ENCODE results near the gene PRKG1. TPM values are rescaled to one million over a fixed set of nuclear protein-coding genes. Genes with fewer than 3 reads are reported as not detected.

PRKG1 gene
- total and polyA plus RNA-seq, 2 experiments from 2014 or later = 10.7 to 21.8 TPM

DNA sequence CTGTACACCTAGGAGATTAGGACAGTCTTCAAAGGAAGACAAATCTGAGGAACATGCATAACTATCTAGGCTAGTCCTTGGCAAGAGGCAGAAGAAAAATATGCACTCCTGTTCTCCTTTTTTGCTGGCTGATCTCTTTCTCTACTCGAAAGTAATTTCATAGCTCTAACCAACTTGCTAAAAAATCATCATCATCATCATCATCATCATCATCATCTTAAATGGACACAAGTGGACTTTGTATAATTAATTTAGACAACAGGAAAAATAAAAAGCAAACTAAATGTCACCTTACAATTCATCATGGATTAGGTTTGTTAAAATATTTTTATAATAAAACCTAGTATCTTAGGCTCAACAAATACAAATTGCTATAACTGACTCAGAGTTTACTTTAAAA lies 1192.6 kb downstream of the PRKG1 start:
- H3K27ac ChIP-seq = no peak overlapping the region
- 93 to 98% methylated on average over 1 of the region's 1 CpG for WGBS, 2 experiments (ENCODE audit: low coverage in 1 of 2, low lambda C conversion rate in 2 of 2, missing lambda C conversion rate in 2 of 2)
- no peaks in the 10 kb centered on the region for H3K79me2 ChIP-seq (ENCODE audit: insufficient read depth)
- TF ChIP-seq EZH2 (IDR thresholded peaks at IDR 0.05; ENCODE audit: insufficient read depth, poor library complexity, severe bottlenecking) (no peak), EZH2phosphoT487 (IDR thresholded peaks at IDR 0.05; ENCODE audit: insufficient read depth, low read depth) (no peak)
- H3K9me3 ChIP-seq (ENCODE audit: low read depth) = no peaks in the 10 kb centered on the region
- H2AFZ ChIP-seq = no peak overlapping the region
- no peak overlapping the region for H3K4me2 ChIP-seq (ENCODE audit: unreplicated experiment)
- H3K9me2 ChIP-seq (ENCODE audit: insufficient read depth) = no peaks in the 10 kb centered on the region
- H3F3A ChIP-seq (ENCODE audit: insufficient read depth) = no peaks in the 10 kb centered on the region
- in situ Hi-C loops (cut with MboI) = no loop called here
- DNase-seq = no peak
- H3K4me1 ChIP-seq (ENCODE audit: insufficient read depth) = no peaks in the 10 kb centered on the region
- H3K9ac ChIP-seq = no peak overlapping the region
- no peaks in the 10 kb centered on the region for H3K27me3 ChIP-seq (replicated peaks; ENCODE audit: insufficient read depth)
- no peaks in the 10 kb centered on the region for H4K20me1 ChIP-seq (ENCODE audit: insufficient read depth)
- H3K4me3 ChIP-seq = no peak overlapping the region
- H3K36me3 ChIP-seq (ENCODE audit: low read depth) = no peaks in the 10 kb centered on the region; the same call in 1 of the 2 replicates

DNA sequence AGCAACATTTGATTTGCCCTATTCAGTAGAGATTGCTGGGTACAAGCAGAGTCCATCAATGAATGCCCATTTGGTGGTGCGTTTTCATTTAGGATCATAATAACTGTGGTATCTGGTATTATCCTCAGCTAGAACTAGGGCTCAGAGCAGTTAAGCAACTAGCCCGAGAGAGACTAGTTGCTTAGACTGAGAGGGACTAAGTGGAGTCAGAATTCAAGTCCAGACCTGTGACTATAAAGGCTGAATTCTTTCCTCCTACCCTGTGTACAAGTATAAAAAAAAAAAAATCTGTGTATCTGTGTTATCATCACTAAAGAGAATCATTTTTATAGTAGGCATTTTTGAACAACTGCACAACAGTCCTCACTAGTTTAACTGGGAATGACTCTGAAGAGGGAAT lies 1194.5 kb downstream of the PRKG1 start:
- H4K20me1 ChIP-seq (ENCODE audit: insufficient read depth) = no peaks in the 10 kb centered on the region
- DNase-seq = no peak
- no peak overlapping the region for H3K9ac ChIP-seq
- H3K9me3 ChIP-seq (ENCODE audit: low read depth) = no peaks in the 10 kb centered on the region
- H3K36me3 ChIP-seq (ENCODE audit: low read depth) = no peaks in the 10 kb centered on the region; the same call in 1 of the 2 replicates
- no peaks in the 10 kb centered on the region for H3K9me2 ChIP-seq (ENCODE audit: insufficient read depth)
- WGBS, 2 experiments (ENCODE audit: low coverage in 1 of 2, low lambda C conversion rate in 2 of 2, missing lambda C conversion rate in 2 of 2) = 83 to 86% methylated on average over 2 of the region's 2 CpGs
- TF ChIP-seq EZH2phosphoT487 (IDR thresholded peaks at IDR 0.05; ENCODE audit: insufficient read depth, low read depth) (no peak), EZH2 (IDR thresholded peaks at IDR 0.05; ENCODE audit: insufficient read depth, poor library complexity, severe bottlenecking) (no peak)
- no peak overlapping the region for H3K27ac ChIP-seq
- in situ Hi-C loops (cut with MboI) = no loop called here
- no peaks in the 10 kb centered on the region for H3K79me2 ChIP-seq (ENCODE audit: insufficient read depth)
- H3K4me3 ChIP-seq = no peak overlapping the region
- H3F3A ChIP-seq (ENCODE audit: insufficient read depth) = no peaks in the 10 kb centered on the region
- H3K4me2 ChIP-seq (ENCODE audit: unreplicated experiment) = no peak overlapping the region
- H3K4me1 ChIP-seq (ENCODE audit: insufficient read depth) = no peaks in the 10 kb centered on the region
- no peaks in the 10 kb centered on the region for H3K27me3 ChIP-seq (replicated peaks; ENCODE audit: insufficient read depth)
- H2AFZ ChIP-seq = no peak overlapping the region

DNA sequence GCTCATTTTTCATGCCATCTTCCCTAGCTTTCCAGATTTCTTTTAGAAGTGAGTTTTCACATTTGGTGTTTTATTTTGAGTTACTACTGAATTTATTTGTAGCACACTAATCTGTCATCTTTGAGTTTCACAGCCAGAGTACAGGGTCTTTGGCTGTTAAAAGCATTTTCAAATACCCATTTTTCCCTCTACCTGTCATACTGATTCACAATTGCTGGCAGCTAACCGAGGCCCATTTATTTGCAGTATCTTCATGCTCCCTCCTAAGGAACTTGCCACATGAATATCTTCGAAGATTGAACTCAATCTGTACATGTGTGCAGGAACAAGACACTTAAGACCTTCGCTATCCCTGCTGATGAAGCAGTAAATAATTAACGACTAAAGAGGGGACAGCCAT lies 1194.9 kb downstream of the PRKG1 start:
- no peak overlapping the region for H3K9ac ChIP-seq
- in situ Hi-C loops (cut with MboI) = no loop called here
- H2AFZ ChIP-seq = no peak overlapping the region
- H3K27ac ChIP-seq = no peak overlapping the region
- no peaks in the 10 kb centered on the region; the same call in 1 of the 2 replicates for H3K36me3 ChIP-seq (ENCODE audit: low read depth)
- DNase-seq = no peak
- TF ChIP-seq EZH2 (IDR thresholded peaks at IDR 0.05; ENCODE audit: insufficient read depth, poor library complexity, severe bottlenecking) (no peak), EZH2phosphoT487 (IDR thresholded peaks at IDR 0.05; ENCODE audit: insufficient read depth, low read depth) (no peak)
- no peak overlapping the region for H3K4me2 ChIP-seq (ENCODE audit: unreplicated experiment)
- H3K4me1 ChIP-seq (ENCODE audit: insufficient read depth) = no peaks in the 10 kb centered on the region
- no peaks in the 10 kb centered on the region for H4K20me1 ChIP-seq (ENCODE audit: insufficient read depth)
- H3K9me2 ChIP-seq (ENCODE audit: insufficient read depth) = no peaks in the 10 kb centered on the region
- H3K9me3 ChIP-seq (ENCODE audit: low read depth) = no peaks in the 10 kb centered on the region
- no peaks in the 10 kb centered on the region for H3F3A ChIP-seq (ENCODE audit: insufficient read depth)
- H3K27me3 ChIP-seq (replicated peaks; ENCODE audit: insufficient read depth) = no peaks in the 10 kb centered on the region
- WGBS, 2 experiments (ENCODE audit: low coverage in 1 of 2, low lambda C conversion rate in 2 of 2, missing lambda C conversion rate in 2 of 2) = 91 to 93% methylated on average over 4 of the region's 4 CpGs
- H3K4me3 ChIP-seq = no peak overlapping the region
- H3K79me2 ChIP-seq (ENCODE audit: insufficient read depth) = no peaks in the 10 kb centered on the region

DNA sequence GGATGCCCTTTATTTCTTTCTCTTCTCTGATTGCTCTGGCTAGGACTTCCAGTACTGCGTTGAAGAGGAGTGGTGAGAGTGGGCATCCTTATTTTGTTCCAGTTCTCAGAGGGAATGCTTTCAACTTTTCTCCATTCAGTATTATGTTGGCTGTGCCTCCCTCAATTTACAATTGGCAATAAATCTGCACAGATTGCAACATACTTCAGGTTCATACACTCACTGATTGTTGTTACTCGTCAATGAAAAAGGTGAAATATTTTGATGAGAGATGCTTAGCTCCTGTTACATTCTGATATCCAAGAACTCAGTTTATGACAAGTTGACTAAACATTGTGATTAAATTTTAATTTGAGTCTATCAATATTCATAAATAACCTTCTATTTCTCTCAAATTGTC lies 1201.9 kb downstream of the PRKG1 start:
- H4K20me1 ChIP-seq (ENCODE audit: insufficient read depth) = no peaks in the 10 kb centered on the region
- TF ChIP-seq EZH2 (IDR thresholded peaks at IDR 0.05; ENCODE audit: insufficient read depth, poor library complexity, severe bottlenecking) (no peak), EZH2phosphoT487 (IDR thresholded peaks at IDR 0.05; ENCODE audit: insufficient read depth, low read depth) (no peak)
- DNase-seq = no peak
- H3K4me2 ChIP-seq (ENCODE audit: unreplicated experiment) = no peak overlapping the region
- H3K79me2 ChIP-seq (ENCODE audit: insufficient read depth) = no peaks in the 10 kb centered on the region
- no peaks in the 10 kb centered on the region; the same call in 1 of the 2 replicates for H3K36me3 ChIP-seq (ENCODE audit: low read depth)
- no peaks in the 10 kb centered on the region for H3K4me1 ChIP-seq (ENCODE audit: insufficient read depth)
- H3K9me2 ChIP-seq (ENCODE audit: insufficient read depth) = no peaks in the 10 kb centered on the region
- no peak overlapping the region for H3K4me3 ChIP-seq
- no peaks in the 10 kb centered on the region for H3F3A ChIP-seq (ENCODE audit: insufficient read depth)
- no peak overlapping the region for H2AFZ ChIP-seq
- 90% methylated on average over 2 of the region's 2 CpGs for WGBS, 2 experiments (ENCODE audit: low coverage in 1 of 2, low lambda C conversion rate in 2 of 2, missing lambda C conversion rate in 2 of 2)
- H3K9ac ChIP-seq = no peak overlapping the region
- H3K27me3 ChIP-seq (replicated peaks; ENCODE audit: insufficient read depth) = no peaks in the 10 kb centered on the region
- in situ Hi-C loops (cut with MboI) = no loop called here
- H3K9me3 ChIP-seq (ENCODE audit: low read depth) = no peaks in the 10 kb centered on the region
- no peak overlapping the region for H3K27ac ChIP-seq

DNA sequence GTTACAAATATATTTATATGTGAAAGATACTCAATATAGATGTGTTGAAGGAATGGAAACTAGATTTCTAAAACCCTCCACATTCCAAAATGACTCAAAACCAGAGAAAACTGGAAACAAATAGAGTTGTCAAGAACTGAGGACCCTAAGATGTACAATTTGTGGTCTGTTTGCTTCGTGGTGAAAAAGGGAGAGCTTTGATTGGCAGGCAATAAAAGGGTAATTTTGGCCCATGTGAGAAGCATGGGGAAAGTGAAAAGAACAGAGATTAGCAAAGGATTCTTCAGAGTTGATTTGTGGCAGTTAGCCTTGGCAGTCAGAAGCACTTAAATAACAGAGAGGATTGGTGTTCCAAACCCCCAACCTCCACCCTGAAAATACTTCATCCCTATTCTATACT lies 1202.7 kb downstream of the PRKG1 start:
- no peaks in the 10 kb centered on the region; the same call in 1 of the 2 replicates for H3K36me3 ChIP-seq (ENCODE audit: low read depth)

More for the DNA sequence above, 1202.7 kb downstream of the PRKG1 start:
- Histone ChIP-seq H4K20me1 (ENCODE audit: insufficient read depth) (no peaks in the 10 kb centered on the region), H3K27me3 (replicated peaks; ENCODE audit: insufficient read depth) (no peaks in the 10 kb centered on the region), H3K4me3 (no peak overlapping the region), H3K9me3 (ENCODE audit: low read depth) (no peaks in the 10 kb centered on the region), H3K9me2 (ENCODE audit: insufficient read depth) (no peaks in the 10 kb centered on the region), H3K4me2 (ENCODE audit: unreplicated experiment) (no peak overlapping the region), H3K79me2 (ENCODE audit: insufficient read depth) (no peaks in the 10 kb centered on the region), H3K27ac (no peak overlapping the region), H3F3A (ENCODE audit: insufficient read depth) (no peaks in the 10 kb centered on the region), H2AFZ (no peak overlapping the region), H3K4me1 (ENCODE audit: insufficient read depth) (no peaks in the 10 kb centered on the region), H3K9ac (no peak overlapping the region)
- no peak for TF ChIP-seq EZH2 (IDR thresholded peaks at IDR 0.05; ENCODE audit: insufficient read depth, poor library complexity, severe bottlenecking)
- no peak for TF ChIP-seq EZH2phosphoT487 (IDR thresholded peaks at IDR 0.05; ENCODE audit: insufficient read depth, low read depth)
- no peak for DNase-seq
- 41 to 45% methylated on average over 1 of the region's 1 CpG for WGBS, 2 experiments (ENCODE audit: low coverage in 1 of 2, low lambda C conversion rate in 2 of 2, missing lambda C conversion rate in 2 of 2)
- in situ Hi-C loops (cut with MboI) = no loop called here

Measured in GM23248 (cell line).